ENCODE results near the gene ATF6. TPM values are rescaled to one million over a fixed set of nuclear protein-coding genes. Genes with fewer than 3 reads are reported as not detected.

The ATF6 gene
- total and polyA plus RNA-seq, 2 of the 8 experiments (the other 6 are each of a cell fraction or from before 2014, with no cell fraction given) = 4.6 to 10.0 TPM

DNA sequence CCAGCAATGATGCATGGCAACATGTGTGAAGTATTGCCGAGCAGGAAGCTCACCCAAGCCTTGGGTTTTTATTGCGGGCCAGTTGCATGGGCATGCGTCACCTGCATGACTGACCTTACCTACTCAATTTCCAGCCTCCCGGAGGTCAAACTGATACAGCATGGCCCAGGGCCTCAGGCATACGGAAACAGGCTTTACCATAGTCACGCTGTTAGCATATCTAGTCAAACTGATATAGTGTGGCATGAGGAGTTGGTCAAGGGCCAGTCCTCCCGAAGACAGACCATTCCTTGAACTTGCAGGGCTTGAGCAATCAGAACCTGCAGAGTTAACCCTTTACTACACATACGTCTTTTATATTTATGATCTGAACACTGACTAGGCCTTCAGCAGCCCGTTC, 22.9 kb upstream of the ATF6 start:
- Histone ChIP-seq H2BK15ac (ENCODE audit: low read length) (no peak overlapping the region), H3K79me2 (ENCODE audit: control insufficient read depth in 1 of 2, insufficient read depth in 2 of 2, low read length in 2 of 2) (no peaks in the 10 kb centered on the region), H3K27ac (ENCODE audit: low read depth, low read length) (no peak overlapping the region), H2AK5ac (ENCODE audit: low read depth, low read length) (no peak overlapping the region), H3K56ac (replicated peaks; ENCODE audit: insufficient read length, low read depth, low read length) (no peak overlapping the region), H4K91ac (replicated peaks; ENCODE audit: insufficient read length, low read length) (no peak overlapping the region), H3K4me1 (replicated peaks in 1 of 4; ENCODE audit: control insufficient read depth in 3 of 4, insufficient read depth in 4 of 4, low read length in 3 of 4) (no peaks in the 10 kb centered on the region), H2BK12ac (ENCODE audit: low read depth, low read length) (no peak overlapping the region), H3K23ac (ENCODE audit: insufficient read length) (no peak overlapping the region), H3K18ac (ENCODE audit: extremely low read depth, low read length) (no peak overlapping the region), H3K4me3 (ENCODE audit: extremely low read depth in 1 of 4, insufficient read depth in 2 of 4, low read depth in 3 of 4, low read length in 4 of 4) (no peak overlapping the region), H3K4me2 (ENCODE audit: insufficient read depth in 1 of 2, low read depth in 2 of 2, low read length in 2 of 2) (no peak overlapping the region), H2BK120ac (replicated peaks; ENCODE audit: low read depth, low read length) (no peak overlapping the region), H3K27me3 (replicated peaks in 1 of 4; ENCODE audit: control insufficient read depth in 3 of 4, extremely low read depth in 1 of 4, insufficient read depth in 3 of 4, low read length in 3 of 4) (no peaks in the 10 kb centered on the region), H3K36me3 (ENCODE audit: control insufficient read depth in 2 of 4, insufficient read depth in 4 of 4, low read length in 3 of 4) (no peaks in the 10 kb centered on the region), H4K20me1 (replicated peaks in 1 of 2; ENCODE audit: control insufficient read depth in 1 of 2, insufficient read depth in 2 of 2, low read length in 2 of 2) (no peaks in the 10 kb centered on the region), H3K14ac (ENCODE audit: insufficient read length) (no peak overlapping the region), H3K23me2 (ENCODE audit: low read depth, low read length) (no peaks in the 10 kb centered on the region), H2AFZ (ENCODE audit: low read length) (peak overlapping the region; percentile 40; the same call in 1 of the 2 replicates), H3K79me1 (ENCODE audit: low read depth, low read length) (no peaks in the 10 kb centered on the region), H3K9me3 (ENCODE audit: insufficient read depth in 2 of 2, low read depth in 1 of 2, low read length in 1 of 2) (no peaks in the 10 kb centered on the region), H3K4ac (replicated peaks; ENCODE audit: insufficient read length, low read depth, low read length) (no peak overlapping the region), H3K9ac (replicated peaks in 1 of 4; ENCODE audit: extremely low read depth in 1 of 4, low read depth in 3 of 4, low read length in 3 of 4) (no peak overlapping the region), H4K5ac (ENCODE audit: insufficient read length, low read depth, low read length) (no peak overlapping the region), H2BK5ac (ENCODE audit: low read depth, low read length) (no peak overlapping the region), H2BK20ac (ENCODE audit: low read length) (no peak overlapping the region), H4K8ac (ENCODE audit: extremely low read depth, insufficient read depth, low read length) (no peak overlapping the region)
- DNase-seq (ENCODE audit: low read depth in 1 of 2, low spot score in 2 of 2) = no peak
- CTCF ChIA-PET (ENCODE audit: partially characterized antibody) = interaction anchor here (0.6 to 1.2 kb wide), 3 partner anchors 23 to 989 kb away, joined by 3 to 4 read pairs (median 3); no protein-coding TSS in a partner anchor
- 83% methylated on average over 9 of the region's 9 CpGs; no CpG with 5 or more reads in 1 of the 2 experiments for WGBS, 2 experiments (ENCODE audit: extremely low coverage in 1 of 2, insufficient coverage in 1 of 2, insufficient read length in 1 of 2, insufficient replicate concordance in 2 of 2, low coverage in 1 of 2, low lambda C conversion rate in 2 of 2, missing lambda C conversion rate in 1 of 2)
- POLR2A ChIA-PET (ENCODE audit: partially characterized antibody) = interaction anchor here (0.8 kb wide), 1 partner anchor 17 kb away, joined by 3 read pairs; no protein-coding TSS in a partner anchor
- FAIRE-seq = no peak
- no peak for TF ChIP-seq MAFK (IDR thresholded peaks at IDR 0.05; ENCODE audit: low read depth, low read length)
- no peak for TF ChIP-seq SIN3A (conservative IDR thresholded peaks at IDR 0.05 in 1 of 2, IDR thresholded peaks at IDR 0.05 in 1 of 2; ENCODE audit: low read depth in 1 of 2, low read length in 2 of 2)
- no peak for TF ChIP-seq GABPA (IDR thresholded peaks at IDR 0.05; ENCODE audit: borderline replicate concordance, insufficient read depth, low read length)
- TF ChIP-seq CBX5 (IDR thresholded peaks at IDR 0.05; ENCODE audit: low read depth, low read length) = no peak
- TF ChIP-seq, protein P1, sequence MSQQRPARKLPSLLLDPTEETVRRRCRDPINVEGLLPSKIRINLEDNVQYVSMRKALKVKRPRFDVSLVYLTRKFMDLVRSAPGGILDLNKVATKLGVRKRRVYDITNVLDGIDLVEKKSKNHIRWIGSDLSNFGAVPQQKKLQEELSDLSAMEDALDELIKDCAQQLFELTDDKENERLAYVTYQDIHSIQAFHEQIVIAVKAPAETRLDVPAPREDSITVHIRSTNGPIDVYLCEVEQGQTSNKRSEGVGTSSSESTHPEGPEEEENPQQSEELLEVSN (IDR thresholded peaks at IDR 0.05) = no peak
- no peak for TF ChIP-seq RBBP5 (IDR thresholded peaks at IDR 0.05; ENCODE audit: borderline replicate concordance, low read depth, low read length)
- no peak for TF ChIP-seq SAP30 (IDR thresholded peaks at IDR 0.05; ENCODE audit: insufficient read depth, insufficient replicate concordance, low read length)

Measured in H1 (cell line).